Measurements from ENCODE around the gene SOHLH1.

SOHLH1 gene, protein sequence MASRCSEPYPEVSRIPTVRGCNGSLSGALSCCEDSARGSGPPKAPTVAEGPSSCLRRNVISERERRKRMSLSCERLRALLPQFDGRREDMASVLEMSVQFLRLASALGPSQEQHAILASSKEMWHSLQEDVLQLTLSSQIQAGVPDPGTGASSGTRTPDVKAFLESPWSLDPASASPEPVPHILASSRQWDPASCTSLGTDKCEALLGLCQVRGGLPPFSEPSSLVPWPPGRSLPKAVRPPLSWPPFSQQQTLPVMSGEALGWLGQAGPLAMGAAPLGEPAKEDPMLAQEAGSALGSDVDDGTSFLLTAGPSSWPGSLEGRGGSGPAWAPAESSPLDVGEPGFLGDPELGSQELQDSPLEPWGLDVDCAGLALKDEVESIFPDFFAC

DNA sequence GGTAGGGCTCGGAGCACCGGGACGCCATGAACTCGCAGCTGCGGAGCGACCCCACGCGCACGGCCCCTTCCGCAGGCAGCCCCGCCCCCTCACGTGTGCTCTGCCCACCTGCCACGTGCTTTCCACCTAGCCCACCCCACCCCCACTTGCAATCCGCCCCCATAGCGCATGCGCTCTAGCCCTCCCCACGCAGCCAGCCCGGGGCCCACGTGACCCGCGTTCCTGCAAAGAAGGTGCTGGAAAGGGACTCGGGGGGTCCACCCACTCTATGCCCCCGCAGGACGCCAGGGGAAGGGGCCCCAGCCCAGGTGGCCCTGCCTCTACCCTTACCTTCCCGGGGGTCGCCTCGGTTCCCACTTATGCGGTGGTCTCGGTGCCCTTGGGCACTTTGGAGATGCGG is at the start of gene SOHLH1:
TSS of gene SOHLH1 (minus strand) at position 42 of the 400 bp plus-strand sequence. CDS start at position 28, 14 bp downstream.
- DNase-seq, result no peak

DNA sequence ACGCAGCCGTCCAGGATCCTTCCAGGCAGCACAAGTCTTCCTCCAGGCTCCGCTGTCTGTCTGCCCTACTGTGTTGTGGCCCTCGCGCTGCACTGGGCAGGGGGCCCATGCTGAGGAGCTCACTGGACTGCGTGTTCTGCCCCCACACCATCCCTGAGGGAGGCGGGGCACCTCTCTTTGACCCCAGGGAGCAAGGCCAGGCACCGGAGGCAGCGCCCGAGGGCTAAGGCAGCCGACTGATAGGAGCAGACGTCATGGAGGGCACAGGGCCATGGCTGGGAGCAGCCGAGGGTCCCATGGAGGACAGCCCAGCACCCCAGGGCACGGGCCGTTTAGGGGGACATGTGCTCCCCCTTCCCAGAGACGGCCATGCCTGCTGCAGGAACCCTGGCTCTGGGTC is 49.4 kb upstream of the SOHLH1 start:
- DNase-seq, result no peak

DNA sequence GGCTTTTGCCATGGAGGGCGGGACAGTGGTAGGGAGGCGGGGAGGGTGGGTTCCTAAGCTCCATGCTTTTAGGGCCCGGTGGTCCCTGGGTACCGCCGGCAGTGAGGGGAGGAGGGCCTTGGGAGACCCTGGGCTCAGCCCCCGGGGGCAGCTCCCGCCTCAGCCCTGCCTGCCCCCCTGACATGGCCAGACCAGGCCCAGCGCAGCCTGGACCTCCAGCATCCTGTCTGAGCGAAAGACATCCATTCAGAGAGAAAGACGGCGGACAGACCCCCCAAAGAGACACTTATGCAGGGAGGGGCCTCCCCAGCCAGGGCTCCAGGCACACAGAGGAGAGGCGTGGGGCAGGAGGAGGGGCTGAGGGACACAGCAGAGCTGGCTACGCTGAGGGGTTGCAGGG is 48.0 kb upstream of the SOHLH1 start:
- no peak for DNase-seq

DNA sequence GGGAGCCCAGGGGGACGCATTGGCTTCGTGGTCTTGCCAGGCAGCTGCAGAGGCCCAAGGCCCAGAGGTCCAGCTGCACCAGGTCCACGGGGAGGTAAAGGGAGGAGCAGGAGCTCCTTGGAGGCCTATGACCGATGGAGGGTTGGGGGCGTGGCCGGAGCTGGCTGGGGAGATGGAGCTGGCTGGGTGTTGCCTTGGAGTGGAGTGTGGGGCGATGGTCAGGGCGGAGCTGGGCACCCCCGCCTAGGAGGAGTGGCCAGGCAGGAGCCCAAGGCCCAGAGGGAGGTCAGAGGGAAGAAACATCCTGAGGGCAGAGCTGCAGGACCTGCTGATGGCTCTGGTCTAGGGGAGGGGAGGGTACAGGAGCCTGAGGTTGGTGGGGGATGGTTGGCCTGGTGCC is 47.3 kb upstream of the SOHLH1 start:
- DNase-seq, result no peak

DNA sequence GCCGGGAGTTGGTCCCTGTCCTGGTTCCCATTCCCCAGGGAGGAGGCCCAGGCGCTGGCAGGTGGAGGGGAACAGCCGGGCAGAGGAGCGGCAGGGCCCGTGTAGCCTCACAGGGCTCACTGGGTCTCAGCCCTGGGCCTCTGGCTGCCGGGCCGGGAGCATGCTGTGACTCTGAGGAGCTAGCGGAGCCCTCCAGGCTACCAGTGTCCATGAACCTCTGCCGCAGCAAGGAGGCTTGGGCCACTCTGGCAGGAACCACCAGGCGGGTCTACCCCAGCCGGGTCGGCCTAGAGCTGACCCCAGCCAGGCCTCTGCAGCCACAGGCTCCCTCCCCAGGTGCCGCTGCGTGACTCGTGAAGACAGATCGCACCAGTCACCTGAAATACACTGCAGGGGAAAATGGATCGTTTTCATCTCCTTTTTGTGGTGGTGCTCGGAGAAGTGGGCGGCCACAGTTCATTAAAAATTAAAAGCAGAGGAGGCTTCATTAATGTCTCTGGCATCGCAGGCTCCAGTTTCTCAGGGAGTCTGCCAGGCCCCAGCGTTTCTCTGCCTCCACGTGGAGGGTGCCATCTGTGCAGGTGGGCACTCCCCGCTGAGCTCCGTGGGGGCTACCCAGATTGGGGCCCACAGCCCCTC is 46.5 kb upstream of the SOHLH1 start:
- DNase-seq, result no peak

DNA sequence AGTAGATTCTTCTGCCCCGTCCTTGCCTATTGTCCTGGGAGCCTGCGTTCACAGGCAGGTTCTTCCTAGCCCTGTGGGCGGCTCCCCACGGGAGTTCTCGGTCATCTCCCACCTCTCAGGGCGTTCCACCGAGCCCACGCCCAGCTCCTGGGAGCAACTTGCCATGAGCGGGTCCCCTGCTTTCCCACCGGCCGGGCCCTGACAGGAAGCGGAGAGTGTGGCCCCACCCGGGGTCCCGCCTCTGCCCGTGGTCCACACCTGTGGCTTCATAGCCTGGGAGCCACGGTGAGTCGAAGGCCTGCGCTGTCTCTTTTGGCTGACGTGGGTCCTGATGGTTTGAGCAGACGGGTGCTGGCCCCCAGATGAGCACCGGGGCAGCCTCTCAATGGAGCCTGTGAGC is 45.9 kb upstream of the SOHLH1 start:
- DNase-seq, result no peak

DNA sequence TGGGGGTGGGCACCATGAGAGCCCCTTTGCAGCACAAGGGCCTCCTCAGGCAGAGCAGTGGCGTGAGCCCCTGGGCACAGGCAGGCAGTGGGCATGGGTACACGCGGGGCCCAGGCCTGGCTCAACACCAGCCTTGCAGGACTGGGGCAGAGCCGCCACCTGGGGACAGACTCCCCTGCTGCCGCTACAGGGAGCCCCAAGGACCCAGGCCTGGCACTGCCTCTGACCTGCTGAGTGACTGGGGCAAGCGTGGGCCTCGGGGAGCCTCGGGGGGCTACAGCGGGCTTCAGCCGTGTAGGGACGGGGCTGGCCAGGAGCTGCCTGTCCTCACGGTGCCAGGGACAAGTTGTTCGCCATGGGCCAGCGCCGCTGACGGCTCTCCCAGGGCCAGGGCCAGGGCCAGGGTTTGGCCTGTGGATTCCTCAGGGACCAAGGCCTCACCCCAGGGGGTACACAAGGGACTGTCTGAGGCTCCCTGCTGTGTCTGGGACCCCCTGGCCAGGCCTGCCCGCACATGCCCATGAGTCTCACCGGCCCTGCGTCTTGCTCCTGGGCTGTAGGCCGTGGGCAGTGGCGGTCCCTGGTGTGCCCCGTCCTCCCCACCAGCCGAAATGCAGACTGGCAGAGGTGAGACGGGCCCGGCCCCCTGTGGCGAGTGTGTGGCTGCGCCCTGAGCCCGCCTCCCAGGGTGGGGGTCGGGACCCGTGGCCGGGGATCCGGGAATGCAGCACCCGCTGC is 45.2 kb upstream of the SOHLH1 start:
- DNase-seq, result no peak

DNA sequence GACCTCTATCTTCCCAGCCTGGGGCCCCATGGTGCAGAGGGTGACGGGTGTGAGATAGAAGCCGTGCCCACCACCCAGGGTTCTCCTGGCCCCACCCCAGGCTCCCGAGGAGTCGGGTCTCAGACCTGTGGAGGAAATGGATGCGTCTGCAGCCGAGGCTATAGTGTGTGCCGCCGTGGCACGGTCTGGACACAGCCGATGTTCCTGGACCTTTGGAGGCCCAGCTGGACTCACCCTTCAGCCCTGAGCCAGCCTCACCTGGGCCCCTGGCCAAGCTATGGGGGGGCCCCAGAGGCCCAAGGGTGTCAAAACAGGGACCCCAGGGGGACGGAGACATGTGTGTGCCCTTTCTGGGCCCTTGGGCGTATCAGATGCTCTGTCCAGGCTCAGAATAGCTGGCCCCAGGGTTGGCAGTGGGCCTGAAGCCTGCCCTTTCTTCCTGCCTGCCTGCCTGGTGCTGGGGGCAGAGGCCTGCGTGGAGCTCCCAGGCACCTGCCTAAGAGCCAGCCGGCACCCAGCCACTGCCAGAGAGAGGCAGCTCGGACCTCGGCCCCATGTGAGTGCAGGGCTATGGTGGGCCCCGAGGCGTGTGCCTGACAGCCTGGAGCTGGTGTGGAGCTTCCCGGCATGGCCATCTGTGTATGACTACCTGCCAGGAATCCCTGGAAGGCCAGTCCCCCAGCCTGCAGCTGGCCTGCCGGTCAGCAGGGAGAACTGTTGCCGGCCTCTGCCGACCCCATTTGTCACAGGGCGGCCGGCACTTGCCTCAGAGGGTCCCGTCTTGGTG is 44.5 kb upstream of the SOHLH1 start:
- DNase-seq, result no peak

DNA sequence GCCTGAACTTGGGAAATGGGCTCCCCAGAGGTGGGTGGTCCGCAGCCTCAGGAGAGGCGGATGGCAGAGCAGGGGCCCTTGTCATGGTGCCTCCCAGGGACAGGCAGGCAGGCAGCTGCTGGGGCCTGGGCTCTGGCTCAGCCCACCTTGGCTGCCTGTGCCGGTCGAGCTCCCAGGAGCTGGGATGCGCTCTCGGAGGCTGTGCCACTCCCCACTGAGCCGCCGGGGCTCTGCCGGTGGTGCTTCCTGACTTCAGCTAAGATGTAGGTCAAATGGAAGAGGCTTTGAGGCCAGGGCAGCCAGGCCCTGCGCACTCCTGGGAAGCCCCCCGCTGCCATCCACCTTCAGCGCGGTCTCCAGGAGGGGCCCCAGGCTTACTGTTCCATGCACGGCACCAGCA is 43.7 kb upstream of the SOHLH1 start:
- DNase-seq, result no peak

DNA sequence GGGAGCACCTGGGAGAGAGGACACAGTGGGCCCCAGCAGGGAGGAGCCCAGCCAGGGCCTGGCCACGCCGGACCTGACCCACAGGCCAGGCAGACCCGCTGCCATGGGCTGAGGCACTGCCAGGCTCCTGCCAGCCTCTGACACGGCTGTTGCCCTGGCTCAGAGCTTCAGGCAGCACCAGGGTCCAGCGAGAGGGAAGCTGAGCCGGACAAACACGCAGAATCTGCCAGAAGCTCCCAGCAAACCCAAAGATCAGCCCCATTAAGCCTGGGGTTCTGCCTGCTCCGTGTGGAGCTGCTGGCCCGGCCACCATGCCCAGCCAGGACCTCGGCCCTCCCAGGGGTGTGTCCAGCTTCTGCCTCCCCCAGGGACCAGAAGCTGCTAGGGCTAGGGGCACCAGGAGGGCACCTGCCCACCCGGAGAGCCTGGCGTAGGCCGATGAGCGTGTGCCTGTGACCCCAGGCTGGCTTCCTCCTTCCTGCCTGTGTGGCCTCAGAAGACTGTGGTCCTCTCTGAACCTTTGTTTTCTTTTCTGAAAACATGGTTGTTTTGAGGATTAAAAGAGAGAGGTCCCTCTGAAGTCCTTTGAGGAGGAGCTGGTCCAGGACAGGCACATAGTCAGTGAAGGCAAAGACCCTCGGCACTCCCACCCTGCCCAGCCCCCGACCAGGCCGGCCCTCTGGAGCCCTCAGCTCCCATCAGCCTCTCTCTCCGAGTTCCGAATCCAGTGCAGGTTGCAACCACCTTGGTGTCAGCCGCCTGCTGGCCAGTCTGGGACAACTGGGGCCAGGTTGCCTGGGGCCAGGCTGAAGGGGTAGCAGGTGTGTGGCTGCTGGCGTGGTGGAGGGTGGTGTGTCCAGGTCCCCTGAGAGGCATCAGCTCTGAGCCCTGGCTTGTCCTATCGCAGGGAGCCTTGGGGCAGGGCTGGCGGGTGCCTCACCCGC is 42.3 kb upstream of the SOHLH1 start:
- no peak for DNase-seq

DNA sequence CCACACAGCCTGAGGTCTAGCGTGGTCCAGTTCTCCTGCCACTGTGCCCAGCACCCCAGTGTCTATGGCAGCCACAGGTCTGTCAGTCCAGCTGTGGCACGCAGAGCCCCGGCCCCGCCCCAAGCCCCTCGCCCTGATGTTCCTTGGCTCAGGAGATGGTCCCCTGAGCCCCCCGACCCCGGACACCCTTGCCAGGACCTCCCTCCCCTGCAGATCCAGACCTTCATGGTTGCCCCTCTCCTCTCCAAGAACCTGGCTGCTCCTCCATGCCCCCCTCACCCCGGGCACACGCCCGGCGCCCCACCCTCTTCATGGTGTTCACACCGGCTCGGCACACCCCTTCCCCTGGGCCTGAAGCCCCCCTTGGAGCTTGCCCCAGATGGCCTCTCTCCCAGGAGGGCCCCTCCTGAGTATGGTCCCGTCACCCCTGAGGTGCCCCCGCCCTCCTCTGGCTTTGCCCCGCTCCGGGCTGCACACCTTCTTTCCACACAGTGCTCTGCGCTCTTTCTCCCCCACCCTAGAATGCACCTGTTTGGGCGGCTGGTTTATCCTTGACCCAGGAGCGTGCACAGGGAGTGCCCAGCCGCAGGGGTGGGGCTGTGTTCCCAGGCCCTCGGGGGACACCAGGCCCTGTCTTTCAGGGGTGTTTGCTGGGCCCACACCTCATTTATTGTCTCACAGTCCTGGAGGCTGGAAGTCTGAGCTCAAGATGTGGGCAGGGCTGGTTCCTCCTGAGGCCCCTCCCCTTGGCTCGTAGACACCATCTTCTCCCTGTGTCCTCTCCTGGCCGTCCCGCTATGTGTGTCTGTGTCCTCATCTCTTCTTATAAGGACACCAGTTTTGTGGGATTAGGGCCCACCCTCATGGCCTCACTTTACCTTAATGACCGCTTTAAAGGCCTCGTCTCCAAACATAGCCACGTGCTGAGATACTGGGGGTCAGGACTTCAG is 40.3 kb upstream of the SOHLH1 start:
- no peak for DNase-seq

DNA sequence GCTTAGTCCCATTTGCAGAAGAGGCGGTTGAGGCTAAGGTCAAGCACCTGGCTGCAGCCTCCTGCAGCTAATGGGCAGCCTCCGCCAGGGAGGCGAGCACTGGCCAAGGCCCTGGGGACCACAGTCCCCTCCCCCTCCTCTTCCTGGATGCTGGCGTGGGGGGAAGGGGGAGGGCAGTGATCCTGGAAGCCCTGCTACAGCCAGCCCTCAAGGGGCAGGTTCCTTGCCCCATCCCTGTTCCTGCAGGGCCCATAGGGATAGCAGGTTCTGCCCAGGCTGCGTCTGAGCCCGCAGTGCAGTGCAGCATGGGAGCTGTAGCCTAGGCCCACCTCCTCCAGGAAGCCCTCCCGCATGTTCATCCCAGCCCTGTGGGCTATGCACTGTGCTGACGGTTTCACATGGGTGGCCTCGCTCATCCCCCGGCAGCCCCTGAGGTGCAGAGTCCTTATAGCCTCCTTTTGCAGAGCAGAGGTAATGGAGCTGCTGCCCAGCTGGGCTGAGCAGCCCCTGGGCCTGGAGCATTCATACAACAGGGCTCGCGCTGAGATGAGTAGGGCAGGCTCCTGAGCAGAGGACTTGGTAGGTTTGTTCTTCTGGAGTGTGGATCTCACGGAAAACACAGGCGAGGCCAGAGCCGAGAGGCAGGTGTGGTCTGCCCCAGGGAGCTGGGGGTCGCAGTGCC is 38.7 kb upstream of the SOHLH1 start:
- DNase-seq, result no peak

DNA sequence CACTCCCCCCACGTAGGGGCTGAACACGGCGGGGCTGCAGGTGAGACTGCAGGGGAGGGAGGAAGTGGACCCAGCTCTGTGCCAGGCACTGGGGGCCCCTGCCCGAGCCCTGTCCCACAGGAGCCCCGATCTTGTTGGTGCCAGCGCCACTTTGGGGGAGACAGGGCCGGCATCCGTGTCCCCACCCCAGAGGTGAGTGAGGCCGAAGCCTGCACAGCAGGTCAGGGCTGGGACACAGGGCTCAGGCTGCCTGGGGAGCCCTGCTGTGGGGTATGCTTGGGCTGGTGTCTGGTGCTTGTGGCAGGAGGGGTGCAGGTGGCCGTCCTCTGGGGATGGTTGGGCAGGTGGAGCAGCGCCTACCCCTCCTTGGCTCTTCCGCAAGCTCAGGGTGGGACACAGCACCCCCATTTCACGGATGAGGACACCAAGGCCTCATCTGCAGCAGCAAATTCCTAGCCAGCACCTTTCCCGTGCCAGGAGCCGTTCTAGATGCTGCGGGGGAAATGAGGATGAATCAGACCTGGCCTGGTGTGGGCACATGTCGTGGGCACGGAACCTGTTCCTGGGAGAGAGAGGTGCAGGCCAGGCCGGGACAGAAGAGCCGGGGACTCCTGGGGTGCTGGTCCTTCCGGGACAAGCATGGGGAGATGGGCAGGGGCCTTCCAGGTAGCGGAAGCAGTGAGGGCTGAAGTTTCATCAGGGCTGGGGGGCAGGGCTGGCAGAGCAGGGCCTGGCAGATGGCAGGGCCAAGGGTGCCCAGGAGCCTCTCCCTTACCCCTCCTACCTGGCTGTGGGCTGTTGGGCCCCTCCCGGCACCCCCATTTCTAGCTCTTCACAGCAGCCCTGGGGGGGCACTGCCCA is 37.9 kb upstream of the SOHLH1 start:
- no peak for DNase-seq

DNA sequence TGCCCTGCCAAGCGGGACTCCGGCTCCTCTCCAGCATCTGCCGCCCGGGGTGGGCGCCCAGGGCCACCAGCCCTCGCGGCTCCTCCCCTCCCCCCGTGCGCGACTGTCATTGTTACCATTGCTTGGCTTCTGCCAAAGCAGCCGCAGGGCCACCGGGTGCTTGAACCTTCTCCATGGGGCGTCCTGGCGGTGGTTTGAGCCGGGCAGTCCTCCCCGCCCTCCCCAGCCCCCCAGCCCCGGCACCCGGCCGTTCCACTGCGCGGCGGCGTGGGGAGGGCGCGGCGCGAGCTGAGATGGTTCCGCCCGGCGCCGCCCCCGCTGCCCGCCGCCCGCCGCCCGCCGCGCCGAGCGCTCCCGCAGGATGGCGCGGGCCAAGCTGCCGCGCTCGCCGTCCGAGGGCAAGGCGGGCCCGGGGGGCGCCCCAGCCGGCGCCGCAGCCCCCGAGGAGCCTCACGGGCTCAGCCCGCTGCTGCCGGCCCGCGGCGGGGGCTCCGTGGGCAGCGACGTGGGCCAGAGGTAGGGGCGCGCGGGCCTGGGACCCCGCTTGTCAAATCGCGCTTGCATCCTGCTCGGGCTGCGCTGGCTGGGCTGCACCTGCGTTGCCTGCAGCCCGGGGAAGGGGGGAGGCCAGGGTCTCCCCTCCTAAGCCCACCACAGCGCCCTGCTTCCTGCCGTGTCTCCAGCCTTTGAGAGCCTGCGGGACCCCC is 37.1 kb upstream of the SOHLH1 start:
- no peak for DNase-seq

DNA sequence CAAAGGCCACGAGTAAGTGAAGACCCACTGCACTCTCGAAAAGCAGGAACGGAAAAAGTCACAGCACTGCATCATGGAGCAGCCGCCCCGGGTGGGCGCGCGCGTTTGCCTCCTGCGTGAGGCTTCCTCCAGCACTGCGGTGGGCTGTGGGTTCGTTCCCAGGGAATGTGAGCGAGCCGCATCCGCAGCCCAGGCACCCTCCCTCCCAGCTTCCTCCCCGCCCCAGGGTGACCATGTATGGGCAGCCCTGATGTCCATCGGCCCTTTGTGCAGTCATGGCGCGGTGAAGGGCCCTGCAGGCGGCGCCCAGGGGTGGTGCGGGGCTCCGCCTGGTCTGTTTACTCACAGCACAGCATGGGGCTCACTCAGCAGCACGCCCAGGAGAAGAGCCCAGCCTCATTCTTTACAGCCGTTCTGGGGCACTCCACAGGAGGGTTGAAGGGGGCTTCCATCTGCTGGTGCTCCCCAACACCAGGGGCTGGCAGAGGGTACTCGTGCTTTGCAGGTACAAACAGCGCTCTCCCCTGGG is 35.4 kb upstream of the SOHLH1 start:
- DNase-seq, result no peak

DNA sequence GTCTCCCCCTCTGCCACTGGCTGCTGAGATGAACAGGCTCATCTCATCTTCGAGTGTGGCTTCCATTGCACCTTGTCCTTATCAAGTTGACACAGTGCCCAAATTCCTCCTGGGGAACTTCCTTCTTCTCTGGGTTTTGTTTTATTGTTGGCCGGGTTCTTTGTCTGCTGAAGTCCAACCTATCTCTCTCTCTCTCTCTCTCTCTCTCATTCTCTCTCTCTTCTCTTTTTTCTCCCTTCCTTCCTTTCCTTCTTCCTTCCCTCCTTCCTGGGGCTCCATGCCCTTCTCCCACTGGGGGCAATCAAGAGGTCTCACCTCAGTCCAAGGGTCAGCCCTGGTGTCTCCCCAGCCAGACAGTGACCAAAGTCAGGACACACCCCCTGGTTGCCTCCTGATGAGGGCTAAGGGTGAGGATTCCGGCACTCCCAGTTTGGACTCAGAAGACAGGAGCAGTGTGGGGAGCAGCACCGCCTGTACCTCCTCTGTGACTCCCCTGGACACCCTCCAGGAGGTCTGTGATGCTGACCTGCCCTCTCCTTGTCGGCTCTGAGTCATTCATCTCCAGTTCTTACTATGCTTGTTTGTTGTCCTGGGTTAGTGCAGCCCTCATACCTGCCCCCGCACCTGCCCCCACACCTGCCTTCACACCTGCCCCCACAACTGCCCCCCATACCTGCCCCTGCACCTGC is 33.4 kb upstream of the SOHLH1 start:
- no peak for DNase-seq

DNA sequence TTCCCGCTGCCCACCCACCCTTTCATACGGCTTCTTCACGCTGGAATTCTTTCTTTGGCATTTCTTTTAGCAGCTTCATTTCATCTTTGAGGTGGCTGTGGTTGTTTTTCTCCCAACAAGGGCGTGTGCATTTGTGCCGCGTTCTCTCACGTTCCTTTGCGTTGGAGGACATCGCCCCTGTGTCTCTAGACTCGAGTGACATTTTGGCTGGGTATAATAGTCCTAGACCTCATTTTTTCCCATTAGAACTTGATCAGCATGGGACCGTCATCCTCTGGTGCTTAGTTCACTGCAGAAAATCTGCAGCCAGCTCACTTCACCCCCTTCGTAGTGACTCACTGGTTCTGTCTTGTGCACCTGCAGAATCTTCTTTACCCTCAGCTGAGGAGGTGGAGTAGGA is 32.2 kb upstream of the SOHLH1 start:
- DNase-seq, result no peak

DNA sequence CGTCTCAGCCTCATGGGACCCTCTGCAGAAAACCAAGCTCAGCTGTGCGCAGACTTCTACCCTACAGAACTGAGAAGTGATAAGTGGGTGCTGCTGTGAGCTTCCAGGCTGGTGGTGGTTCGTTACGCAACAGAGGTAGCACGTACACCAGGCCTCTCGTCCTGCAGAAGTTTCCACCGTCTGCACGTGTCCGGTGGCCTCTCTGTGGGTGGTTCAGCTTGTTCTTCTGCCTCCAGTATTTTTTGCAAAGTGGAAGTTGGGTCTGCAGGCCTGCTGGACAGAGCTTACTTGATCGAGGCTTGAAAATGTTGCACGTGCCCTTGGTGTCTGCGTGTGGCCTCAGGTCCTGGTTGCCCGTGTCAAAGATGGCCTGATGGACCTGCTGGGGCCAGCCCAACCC is 30.2 kb upstream of the SOHLH1 start:
- no peak for DNase-seq

Measured in NCI-H446 treated with DMSO at 0.1 percent for 48 hours (cell line).